Upper lobe of right lung (tissue), 1 donor: ENCODE measurements around the gene NT5DC3. TPM values are rescaled to one million over a fixed set of nuclear protein-coding genes. Genes with fewer than 3 reads are reported as not detected.

Source experiments
- ATAC-seq: fragments of 200-7000 bp; cut with Tn5 transposase; one replicate; pipeline ENCODE4 v1.9.1; 2020; ENCODE audit warnings: mild to moderate bottlenecking, moderate library complexity
- DNase-seq: peaks from one replicate; pipeline ENCODE4 v3.0.0-alpha.2; 2020
- H3K27ac ChIP-seq: fragments of 200-600 bp; one replicate; pipeline ENCODE4 v1.8.0; 2022
- H3K27me3 ChIP-seq: fragments of 200-600 bp; one replicate; pipeline ENCODE4 v1.8.0; 2022; ENCODE audit warnings: mild to moderate bottlenecking
- H3K36me3 ChIP-seq: fragments of 200-600 bp; one replicate; pipeline ENCODE4 v1.8.0; 2022
- H3K4me1 ChIP-seq: fragments of 200-600 bp; one replicate; pipeline ENCODE4 v1.8.0; 2022
- H3K4me3 ChIP-seq: fragments of 200-600 bp; one replicate; pipeline ENCODE4 v1.8.0; 2022; ENCODE audit warnings: mild to moderate bottlenecking
- H3K9me3 ChIP-seq: fragments of 200-600 bp; one replicate; pipeline ENCODE4 v1.8.0; 2022
- intact Hi-C: fragments of 100-400 bp; cut with DNase I; formaldehyde crosslinking; loops from one replicate; pipeline ENCODE4 v1.11.0; 2022
- total RNA-seq: library from RNA; stranded (reverse); fragmentation: NEBNext Ultra II Directional; extraction: Animal tissue kit (Norgen Biotek cat#: 25700); gene quantifications from one replicate; pipeline ENCODE4 v1.2.1, GENCODE V29; 2021
- TF ChIP-seq, protein P1 (sequence below): fragments of 200-600 bp; IDR thresholded peaks from one replicate; pipeline ENCODE4 v1.8.0; 2022; ENCODE audit warnings: antibody characterized with exemption
- donor health status: DM: no; HTN: yes; CAD: no; lungs with severe emphysema.

Gene NT5DC3
- total RNA-seq, 1 donor from 2014 or later: 6.5 TPM

DNA sequence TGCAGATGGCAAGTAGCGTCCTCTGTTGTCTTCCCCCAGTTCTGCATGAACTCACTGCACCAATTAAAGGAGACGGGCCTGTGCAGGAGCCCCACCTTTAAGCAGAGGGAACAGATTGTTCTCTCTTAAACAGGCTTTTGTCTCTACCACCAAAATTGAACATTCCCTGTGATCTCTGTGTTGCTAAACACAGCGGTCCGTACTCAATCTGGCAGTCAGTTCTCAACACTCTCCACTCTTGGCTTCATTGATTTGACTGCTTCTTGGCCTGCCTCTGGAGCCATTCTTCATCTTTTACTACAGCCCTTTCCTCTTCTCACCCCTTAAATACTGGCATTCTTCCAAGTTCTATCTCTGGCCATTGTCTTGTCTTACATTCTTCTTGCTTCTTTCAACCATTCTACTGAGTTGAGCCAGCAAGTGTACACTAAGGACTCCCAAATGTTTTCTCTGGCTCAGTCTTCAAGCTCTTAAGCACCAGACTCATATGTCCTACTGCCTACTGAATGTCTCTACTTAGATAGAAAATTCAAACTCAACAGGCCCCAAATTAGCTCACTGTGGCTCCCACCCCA is 8.0 kb upstream of the NT5DC3 start:
- H3K36me3 ChIP-seq: no peaks in the 10 kb centered on the region
- no peak overlapping the region for H3K4me3 ChIP-seq
- ATAC-seq: peak; percentile 55
- TF ChIP-seq, protein P1, sequence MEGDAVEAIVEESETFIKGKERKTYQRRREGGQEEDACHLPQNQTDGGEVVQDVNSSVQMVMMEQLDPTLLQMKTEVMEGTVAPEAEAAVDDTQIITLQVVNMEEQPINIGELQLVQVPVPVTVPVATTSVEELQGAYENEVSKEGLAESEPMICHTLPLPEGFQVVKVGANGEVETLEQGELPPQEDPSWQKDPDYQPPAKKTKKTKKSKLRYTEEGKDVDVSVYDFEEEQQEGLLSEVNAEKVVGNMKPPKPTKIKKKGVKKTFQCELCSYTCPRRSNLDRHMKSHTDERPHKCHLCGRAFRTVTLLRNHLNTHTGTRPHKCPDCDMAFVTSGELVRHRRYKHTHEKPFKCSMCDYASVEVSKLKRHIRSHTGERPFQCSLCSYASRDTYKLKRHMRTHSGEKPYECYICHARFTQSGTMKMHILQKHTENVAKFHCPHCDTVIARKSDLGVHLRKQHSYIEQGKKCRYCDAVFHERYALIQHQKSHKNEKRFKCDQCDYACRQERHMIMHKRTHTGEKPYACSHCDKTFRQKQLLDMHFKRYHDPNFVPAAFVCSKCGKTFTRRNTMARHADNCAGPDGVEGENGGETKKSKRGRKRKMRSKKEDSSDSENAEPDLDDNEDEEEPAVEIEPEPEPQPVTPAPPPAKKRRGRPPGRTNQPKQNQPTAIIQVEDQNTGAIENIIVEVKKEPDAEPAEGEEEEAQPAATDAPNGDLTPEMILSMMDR: no peak
- no peaks in the 10 kb centered on the region for H3K4me1 ChIP-seq
- H3K27ac ChIP-seq: peak overlapping the region; percentile 52
- DNase-seq: no peak
- H3K9me3 ChIP-seq: no peaks in the 10 kb centered on the region
- intact Hi-C loops: no loop called here
- no peaks in the 10 kb centered on the region for H3K27me3 ChIP-seq

DNA sequence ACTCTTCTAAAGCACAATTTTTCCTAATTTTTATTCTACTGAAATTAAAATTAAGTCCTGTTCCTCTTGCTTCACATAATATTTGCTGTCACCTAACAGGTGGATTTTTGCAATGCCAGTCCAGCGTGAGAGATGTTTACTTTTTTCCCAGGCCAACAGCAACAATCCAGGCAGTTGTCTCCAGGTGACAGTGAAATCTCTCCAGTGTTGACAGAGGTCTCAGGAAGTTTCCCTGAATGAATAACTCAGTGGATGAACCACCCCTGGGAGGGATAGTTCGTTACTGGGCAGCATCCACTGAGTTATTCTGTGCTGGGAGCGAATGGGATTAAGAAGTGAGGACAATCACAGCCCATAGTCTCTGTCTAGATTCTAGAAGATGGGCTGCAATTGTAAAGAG is 7.1 kb upstream of the NT5DC3 start:
- H3K27ac ChIP-seq: peak overlapping the region; percentile 52
- no peaks in the 10 kb centered on the region for H3K4me1 ChIP-seq
- intact Hi-C loops: no loop called here
- H3K9me3 ChIP-seq: no peaks in the 10 kb centered on the region
- H3K27me3 ChIP-seq: no peaks in the 10 kb centered on the region
- DNase-seq (no peak), ATAC-seq (peak; percentile 56)
- TF ChIP-seq, protein P1: no peak
- no peaks in the 10 kb centered on the region for H3K36me3 ChIP-seq
- H3K4me3 ChIP-seq: no peak overlapping the region

DNA sequence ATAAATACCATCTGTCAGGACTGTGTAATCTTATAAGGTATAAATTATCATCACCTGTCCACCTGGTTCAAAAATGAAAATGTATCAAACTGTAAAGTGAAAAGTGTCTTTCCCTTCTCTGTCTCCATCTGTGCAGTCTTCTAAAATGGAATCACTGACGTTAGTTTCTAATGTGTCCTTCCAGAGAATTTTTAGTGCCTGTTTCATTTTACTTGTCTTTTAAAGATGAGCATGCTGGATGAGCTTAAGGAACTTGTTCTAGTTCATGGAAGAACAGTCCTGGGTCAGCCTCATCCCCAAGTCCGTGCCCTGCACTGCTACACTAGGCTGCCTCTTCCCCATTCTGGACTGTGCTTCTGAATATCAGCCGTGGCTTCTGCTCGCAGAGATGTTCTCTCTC is 5.4 kb upstream of the NT5DC3 start:
- Histone ChIP-seq H3K27ac (no peak overlapping the region), H3K36me3 (no peaks in the 10 kb centered on the region), H3K9me3 (no peaks in the 10 kb centered on the region), H3K27me3 (no peaks in the 10 kb centered on the region), H3K4me3 (no peak overlapping the region), H3K4me1 (peaks cover 5% of the 10 kb centered on the region)
- TF ChIP-seq, protein P1: no peak
- intact Hi-C loops: no loop called here
- ATAC-seq (no peak), DNase-seq (no peak)

DNA sequence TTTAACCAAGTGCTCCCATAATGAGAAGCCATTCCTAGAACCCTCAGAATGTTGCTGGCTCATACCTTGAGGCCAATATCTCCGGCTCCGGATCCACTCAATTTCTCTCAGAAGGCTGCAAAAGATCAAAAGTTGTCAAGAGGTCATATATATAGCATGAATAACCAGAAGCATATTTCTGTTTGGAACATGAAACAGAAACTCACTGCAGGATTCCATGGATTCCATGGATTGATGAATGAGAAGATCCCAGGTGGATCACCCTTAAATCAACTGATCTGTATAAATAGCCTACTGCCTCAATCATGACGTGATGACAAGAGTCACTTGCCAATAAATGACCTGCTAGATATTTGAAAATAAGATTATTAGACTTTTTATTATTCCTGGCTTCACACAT is 3.3 kb upstream of the NT5DC3 start:
- no peak overlapping the region for H3K4me3 ChIP-seq
- H3K36me3 ChIP-seq: no peaks in the 10 kb centered on the region
- H3K4me1 ChIP-seq: peaks cover 12% of the 10 kb centered on the region
- intact Hi-C loops: no loop called here
- ATAC-seq: no peak
- no peak for DNase-seq
- H3K9me3 ChIP-seq: no peaks in the 10 kb centered on the region
- no peaks in the 10 kb centered on the region for H3K27me3 ChIP-seq
- TF ChIP-seq, protein P1: no peak
- no peak overlapping the region for H3K27ac ChIP-seq

DNA sequence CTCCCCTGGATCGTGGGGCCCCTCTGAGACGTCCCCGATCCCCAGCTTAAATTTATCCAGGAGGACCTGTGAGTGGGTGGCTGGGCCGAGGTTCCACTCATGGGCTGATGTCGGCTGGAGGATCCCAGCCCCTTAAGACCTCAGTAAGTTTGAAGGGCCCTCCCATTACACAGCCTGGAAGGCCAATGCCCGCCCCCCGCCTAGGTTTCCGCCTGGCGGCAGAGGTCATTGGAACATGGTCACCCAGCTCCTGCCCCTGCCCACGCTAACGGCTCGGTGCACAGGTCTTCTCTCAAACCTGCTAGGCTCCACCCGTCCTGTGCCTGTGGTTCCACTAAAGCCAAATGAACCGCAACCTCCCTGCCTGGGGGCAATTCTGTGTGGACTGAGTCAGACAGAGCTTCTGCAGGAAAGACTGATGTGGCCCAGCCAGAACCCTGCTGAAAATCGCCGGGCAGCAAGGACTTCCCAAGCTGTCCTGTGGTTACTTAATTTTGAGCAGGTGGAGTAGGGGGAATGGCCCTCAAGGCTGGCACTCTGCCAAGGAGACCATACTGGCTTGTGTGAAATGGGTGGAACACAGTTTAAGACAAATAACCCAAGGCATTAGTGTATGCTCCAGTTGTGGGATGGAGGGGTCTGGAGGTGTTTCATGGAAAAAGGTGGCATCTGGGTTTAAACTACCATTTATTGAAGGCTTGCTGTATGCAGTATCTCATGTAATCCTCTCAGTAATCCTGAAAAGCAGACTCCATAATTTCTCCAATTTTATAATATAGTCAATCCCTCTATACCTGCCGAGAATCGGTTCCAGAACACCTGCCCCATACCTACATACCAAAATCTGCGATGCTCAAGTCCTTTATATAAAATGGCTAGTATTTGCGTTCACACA is 903 bp upstream of the NT5DC3 start:
- Histone ChIP-seq H3K9me3 (no peaks in the 10 kb centered on the region), H3K36me3 (no peaks in the 10 kb centered on the region), H3K4me3 (peak overlapping the region; percentile 82), H3K27ac (no peak overlapping the region), H3K27me3 (no peaks in the 10 kb centered on the region), H3K4me1 (peaks cover 18% of the 10 kb centered on the region)
- ATAC-seq (peak; percentile 31), DNase-seq (peak; percentile 76)
- TF ChIP-seq, protein P1: no peak
- intact Hi-C loops: no loop called here
